HFF-Myc (cell line): ENCODE results near the gene DGKI.

Experiments
- DNase-seq: peaks from one replicate; pipeline ENCODE4 v3.0.0-alpha.2; 2011; ENCODE audit warnings: low read depth; ENCODE audit errors: extremely low read depth
- H3K4me3 ChIP-seq: replicated peaks from 2 replicates; pipeline ENCODE4 v1.5.1; 2011; ENCODE audit warnings: low read depth, mild to moderate bottlenecking, control low read depth, low read length
- CTCF ChIP-seq: IDR thresholded peaks from 2 replicates; pipeline ENCODE4 v1.5.1; 2012; ENCODE audit warnings: mild to moderate bottlenecking, low read depth, low read length, control low read depth; ENCODE audit errors: missing control alignments

Gene DGKI

GRCh38 chr7:137434530-137434929, 412.2 kb downstream of the DGKI start:
- TF ChIP-seq CTCF, result no peak
- no peak overlapping the region for H3K4me3 ChIP-seq
- no peak for DNase-seq

GRCh38 chr7:137423321-137423720, 423.5 kb downstream of the DGKI start:
- H3K4me3 ChIP-seq, result no peak overlapping the region
- DNase-seq, result no peak
- TF ChIP-seq CTCF, result no peak

- H3K4me3 ChIP-seq, result no peak overlapping the region
- DNase-seq, result no peak
- TF ChIP-seq CTCF, result no peak
Observed at GRCh38 chr7:137421366-137421765, 425.4 kb downstream of the DGKI start.

GRCh38 chr7:137418841-137419240, 427.9 kb downstream of the DGKI start:
- H3K4me3 ChIP-seq, result no peak overlapping the region
- TF ChIP-seq CTCF, result no peak
- no peak for DNase-seq

GRCh38 chr7:137417464-137417863, 429.3 kb downstream of the DGKI start:
- no peak overlapping the region for H3K4me3 ChIP-seq
- no peak for DNase-seq
- TF ChIP-seq CTCF, result no peak

GRCh38 chr7:137413901-137414300, 432.9 kb downstream of the DGKI start:
- TF ChIP-seq CTCF, result no peak
- DNase-seq, result no peak
- H3K4me3 ChIP-seq, result no peak overlapping the region

GRCh38 chr7:137411446-137411845, 435.3 kb downstream of the DGKI start:
- no peak overlapping the region for H3K4me3 ChIP-seq
- no peak for DNase-seq
- no peak for TF ChIP-seq CTCF
